HG02571 (cell line): Measurements from ENCODE around the gene JAKMIP1.

Source experiments
- ATAC-seq: cut with Tn5 transposase; IDR thresholded peaks from one replicate; pipeline ENCODE4 v1.9.1; 2021; ENCODE audit warnings: mild to moderate bottlenecking, moderate library complexity; ENCODE audit not compliant: unreplicated experiment

JAKMIP1 gene

GRCh38 chr4:6122496-6122895 lies 77.9 kb downstream of the JAKMIP1 start:
- ATAC-seq, result no peak

DNA sequence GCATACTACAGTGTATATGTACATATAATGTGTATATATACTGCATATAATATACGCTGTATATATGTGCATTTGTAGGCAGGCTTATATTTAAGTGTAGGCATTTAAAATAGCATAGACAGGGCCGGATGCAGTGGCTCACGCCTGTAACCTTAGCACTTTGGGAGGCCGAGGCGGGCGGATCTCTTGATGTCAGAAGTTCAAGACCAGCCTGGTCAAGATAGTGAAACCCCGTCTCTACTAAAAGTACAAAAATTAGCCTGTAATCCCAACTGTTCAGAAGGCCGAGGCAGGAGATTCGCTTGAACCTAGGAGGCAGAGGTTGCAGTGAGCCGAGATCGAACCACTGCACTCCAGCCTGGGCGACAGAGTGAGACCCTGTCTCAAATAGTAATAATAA lies 78.4 kb downstream of the JAKMIP1 start:
- no peak for ATAC-seq

DNA sequence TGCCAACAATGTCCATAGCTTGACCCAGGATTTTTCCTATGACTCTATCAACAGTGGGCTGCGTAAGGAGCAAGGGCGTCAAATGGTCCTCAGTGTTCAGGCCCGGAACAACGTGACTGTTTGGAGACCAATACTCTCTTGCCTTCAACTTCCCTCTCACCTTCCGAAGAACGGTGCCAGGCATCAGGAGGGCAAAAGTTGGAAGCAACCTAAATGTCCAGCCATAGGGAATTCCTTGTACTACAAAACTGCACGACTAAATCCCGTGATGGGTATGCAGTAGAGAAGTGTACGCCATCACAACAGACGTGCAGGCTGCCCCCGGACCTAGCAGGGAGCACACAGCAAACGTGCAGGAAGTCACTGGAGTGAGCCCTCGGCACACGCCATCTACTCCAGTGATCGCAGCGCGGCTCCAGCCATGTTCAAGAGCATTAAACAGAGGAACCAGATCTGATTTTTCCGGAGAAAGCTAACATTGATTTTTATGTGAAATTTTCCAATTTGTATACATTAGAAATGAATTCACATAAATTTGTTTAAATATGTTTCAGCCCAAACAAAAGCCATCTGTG lies 79.0 kb downstream of the JAKMIP1 start:
- ATAC-seq, result no peak

DNA sequence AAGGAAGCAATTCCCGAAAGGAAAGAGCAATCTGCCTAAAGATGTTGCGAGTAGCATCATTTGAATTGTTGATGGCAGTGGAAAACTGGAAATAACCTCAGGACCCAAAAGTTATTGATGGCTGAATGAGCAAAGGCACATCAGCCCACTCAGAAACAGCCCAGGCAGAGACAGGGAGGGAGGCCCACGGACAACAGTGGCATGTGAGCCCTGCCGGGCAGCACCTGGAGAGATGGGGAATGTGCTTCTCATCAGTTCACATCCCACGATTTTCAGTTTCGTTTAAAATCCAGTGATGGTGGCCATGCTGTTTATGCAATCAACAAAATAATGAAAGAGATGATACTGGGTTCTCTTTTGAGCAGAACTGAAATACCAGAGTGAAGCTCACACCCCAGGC lies 80.0 kb downstream of the JAKMIP1 start:
- ATAC-seq, result no peak

DNA sequence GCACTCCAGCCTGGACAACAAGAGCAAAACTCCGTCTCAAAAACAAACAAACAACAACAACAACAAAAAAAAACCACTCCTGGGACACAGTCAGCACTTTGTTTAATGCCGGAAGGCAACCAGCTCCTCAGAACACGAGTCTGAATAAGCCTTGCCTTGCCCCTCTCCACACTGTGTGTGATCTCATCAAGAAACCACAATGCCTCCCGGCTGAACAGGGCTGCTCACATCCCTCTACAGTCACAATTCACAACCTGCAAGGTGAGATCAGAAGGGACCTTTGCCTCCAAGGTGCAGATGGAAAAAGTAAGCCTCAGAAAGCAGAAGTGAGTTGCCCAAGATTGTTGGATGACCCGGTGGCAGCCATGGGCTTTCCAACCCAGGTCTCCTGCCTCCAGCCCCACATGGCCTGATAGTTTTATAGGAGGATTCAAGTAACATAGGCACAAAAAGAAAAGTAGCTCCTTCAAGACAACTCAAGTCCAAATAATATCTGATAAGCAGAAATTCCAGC lies 80.8 kb downstream of the JAKMIP1 start:
- no peak for ATAC-seq

DNA sequence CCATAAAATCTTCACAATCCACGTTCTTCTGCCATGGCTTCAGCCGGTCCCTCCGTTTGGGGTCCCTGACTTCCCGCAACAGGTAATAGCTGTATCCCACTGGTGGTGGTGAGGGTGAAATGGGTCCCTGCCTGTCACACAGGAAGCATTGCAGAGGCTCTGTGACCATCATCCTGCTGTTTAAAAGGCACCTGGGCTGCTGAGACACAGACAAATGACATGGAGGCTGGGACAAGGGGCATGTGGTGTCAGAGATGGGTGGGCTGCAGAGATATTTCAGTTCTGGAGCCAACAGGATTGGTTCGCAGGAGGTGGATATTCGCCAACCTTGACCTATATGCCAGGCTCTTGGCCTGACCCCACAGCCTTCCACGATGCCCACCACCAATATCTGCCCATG lies 82.1 kb downstream of the JAKMIP1 start:
- ATAC-seq, result no peak

DNA sequence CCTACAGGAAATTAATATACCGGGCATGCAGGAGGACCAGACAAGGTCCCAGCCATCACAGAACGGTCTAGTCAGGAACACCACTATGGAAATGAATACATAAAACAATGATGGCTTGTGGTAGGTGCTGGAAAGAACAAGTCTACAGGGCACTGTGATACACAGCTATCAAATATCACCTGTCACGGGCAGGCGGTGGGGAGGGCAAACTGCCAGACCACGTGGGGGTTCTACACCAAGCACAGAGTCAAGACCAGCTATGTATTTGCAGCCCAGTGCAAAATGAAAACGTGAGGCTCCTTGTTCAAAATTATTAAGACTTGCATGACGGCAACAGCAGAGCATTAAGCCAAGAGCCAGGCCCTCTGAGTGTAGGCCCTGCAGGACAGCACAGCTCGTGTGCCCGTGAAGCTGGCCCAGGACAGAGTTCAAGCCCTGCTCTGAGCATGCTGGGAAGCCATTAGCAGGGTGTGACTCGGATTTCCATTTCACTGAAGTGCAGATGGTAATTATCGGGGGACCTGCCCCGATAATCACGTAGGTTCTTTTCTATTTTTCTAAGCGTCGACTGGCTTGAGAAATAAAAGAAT lies 83.6 kb downstream of the JAKMIP1 start:
- no peak for ATAC-seq

DNA sequence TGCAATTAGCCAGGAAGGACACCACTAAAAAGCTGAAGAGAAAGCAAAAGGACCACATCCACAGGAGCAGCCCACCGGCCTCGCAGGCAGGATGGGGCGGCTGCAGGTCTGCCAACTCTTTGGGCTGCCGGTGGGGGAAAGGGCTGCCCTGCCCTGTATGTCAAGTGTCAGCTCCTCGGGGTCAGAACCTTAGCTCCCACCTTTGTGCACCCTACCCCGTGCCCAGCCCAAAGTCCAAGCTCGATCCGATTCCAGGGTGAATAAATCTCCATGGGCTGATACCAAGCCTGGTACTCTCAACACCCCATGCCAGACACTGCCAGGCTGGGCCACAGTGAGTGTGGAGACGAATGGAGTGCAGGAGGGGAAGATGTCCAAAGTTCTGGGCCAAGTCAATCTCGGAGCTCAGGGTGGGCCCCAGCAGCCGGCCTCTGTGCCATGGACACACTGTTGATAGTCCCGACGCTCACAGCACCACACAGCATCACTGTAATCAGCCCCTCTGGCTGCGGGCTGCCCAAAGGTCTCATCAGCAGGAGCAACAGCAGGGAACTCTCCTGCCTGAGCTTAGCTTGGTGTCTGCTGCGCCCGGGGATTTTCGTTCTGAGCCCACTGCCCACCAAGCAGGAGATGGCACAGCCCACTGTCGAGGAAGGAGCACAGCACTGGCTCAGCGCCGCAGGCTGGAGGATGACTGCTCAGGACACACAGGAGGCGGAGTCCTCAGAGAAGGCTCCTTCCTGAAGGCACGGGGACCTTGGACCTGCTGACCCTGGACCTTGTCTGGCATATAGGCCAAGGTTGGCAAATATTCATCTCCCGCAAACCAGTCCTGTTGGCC lies 84.4 kb downstream of the JAKMIP1 start:
- ATAC-seq, result no peak

DNA sequence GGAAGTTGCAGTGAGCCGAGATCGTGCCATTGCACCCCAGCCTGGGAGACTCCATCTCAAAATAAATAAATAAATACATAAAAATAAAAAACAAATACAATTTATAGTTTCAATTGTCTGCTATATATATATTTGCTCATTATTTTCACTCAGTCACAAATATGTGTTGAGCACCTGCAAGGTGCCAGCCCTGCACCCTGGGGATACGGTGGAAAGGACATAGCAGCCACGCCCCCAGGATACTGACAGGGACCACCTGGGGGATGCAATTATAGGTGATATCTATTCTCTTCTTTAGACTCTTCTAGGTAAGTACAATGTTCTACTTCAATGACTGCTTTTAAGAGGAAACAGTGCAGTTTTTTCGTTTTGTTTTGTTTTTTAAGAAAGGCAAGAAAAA lies 85.0 kb downstream of the JAKMIP1 start:
- ATAC-seq, result no peak

DNA sequence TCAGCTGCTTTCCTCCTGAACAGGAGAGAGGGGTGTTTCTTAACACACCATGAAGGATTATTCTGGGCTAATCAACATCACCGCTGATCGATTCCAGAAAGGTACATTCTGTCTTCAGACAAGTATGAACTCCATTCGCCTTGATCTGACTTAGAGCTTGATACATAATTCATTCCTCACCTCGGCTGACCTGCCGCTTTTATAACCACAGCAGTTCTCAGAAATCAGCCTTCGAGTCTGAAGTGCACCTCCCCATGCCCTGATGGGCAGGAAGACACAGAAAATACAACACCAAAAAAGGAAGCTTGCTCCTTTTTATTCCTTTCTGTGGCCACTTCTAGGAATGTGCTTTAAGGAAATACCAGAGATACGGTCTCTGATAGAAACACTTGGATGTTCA lies 85.7 kb downstream of the JAKMIP1 start:
- no peak for ATAC-seq

DNA sequence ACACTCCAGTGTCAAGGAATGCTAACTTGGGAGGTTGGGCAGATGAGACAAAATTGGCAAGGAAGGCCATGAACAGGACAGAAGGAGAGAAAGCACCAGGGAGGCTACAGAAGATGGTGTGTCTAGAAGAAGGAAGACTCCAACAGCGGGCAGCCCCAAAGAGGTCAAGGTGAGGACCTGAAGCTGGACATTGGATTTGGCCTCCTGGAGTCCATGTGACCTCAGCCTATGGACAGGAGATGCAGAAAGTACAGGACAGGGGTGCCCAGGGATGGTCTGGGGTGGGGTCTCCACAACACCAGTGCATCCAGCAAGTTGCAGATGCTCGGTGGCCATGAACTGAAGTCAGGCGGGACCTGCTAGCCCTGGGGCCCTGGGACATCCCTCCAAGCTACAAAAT lies 86.2 kb downstream of the JAKMIP1 start:
- no peak for ATAC-seq

- ATAC-seq, result no peak
Measured at GRCh38 chr4:6113641-6114040, 86.7 kb downstream of the JAKMIP1 start.

DNA sequence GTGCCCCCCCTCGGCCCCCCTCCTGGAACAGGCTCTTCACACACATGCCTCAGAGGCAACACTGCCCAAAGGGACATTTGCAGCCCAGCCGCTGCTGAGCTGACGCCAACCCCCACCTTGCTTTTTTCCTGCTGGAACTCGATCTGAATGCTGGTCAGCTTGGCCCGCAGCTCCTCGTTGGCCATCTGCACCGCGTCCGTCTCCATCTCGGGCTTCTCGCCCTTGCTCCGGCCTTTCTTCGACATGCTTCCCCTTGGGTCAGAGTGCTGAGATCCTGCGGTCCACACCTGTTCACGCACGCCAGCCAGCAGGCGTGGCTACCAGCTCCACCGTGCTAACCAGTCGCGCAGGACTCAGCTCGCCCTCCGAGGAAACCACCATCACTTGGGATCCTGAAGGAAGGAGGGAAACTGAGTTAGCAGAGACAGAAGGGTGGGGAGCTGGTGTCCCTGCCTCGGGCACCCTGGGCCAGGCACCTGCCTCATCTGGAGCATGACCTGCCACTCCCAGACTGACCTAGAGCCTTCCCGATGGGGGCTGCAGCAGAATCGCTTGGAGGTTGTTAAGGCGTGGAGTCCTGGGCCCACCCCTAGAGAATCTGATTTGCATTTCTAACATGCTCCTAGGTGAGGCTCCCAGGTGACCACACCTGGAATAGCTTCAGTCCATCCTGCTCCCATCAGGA lies 87.6 kb downstream of the JAKMIP1 start:
- ATAC-seq, result no peak

- no peak for ATAC-seq
Measured at GRCh38 chr4:6111354-6111960, 88.9 kb downstream of the JAKMIP1 start.

- ATAC-seq, result no peak
Measured at GRCh38 chr4:6110681-6111353, 89.5 kb downstream of the JAKMIP1 start.

- ATAC-seq, result no peak
Measured at GRCh38 chr4:6109842-6110560, 90.3 kb downstream of the JAKMIP1 start.

GRCh38 chr4:6107886-6108285 lies 92.5 kb downstream of the JAKMIP1 start:
- no peak for ATAC-seq

GRCh38 chr4:6107114-6107791 lies 93.1 kb downstream of the JAKMIP1 start:
- no peak for ATAC-seq

DNA sequence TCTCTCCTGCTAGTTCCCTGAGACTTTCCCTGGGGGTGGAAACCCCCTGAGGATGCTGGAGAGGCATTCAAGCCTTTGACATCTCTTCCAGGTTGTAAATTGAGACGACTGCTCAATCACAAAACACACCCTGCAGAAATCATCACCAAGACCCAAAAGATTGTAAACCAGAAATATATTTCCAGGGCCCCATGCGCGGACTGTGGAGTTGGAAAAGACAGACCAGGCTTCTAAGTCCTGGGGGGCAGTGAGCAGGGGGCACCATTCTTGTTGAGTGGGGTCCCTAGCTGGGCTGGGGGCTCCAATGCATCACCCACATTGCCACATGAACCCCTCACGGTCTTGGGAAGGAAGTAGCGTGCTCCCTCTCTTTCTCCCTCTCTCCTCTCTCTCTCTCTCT lies 94.2 kb downstream of the JAKMIP1 start:
- ATAC-seq, result no peak
